HepG2 (cell line): ENCODE data around the gene DCTN1. TPM values are rescaled to one million over a fixed set of nuclear protein-coding genes. Genes with fewer than 3 reads are reported as not detected.

ENCODE experiments used
- AGO1 ChIP-seq: fragments of 200-400 bp; formaldehyde crosslinking; IDR thresholded peaks from 2 replicates; pipeline ENCODE4 v1.6.1; 2017; ENCODE audit warnings: mild to moderate bottlenecking, low read depth, low read length, moderate library complexity; ENCODE audit not compliant: poor library complexity, severe bottlenecking
- BRD4 ChIP-seq: sonication (generic); formaldehyde crosslinking; IDR thresholded peaks from 2 replicates; pipeline ENCODE4 v1.4.0; 2020; ENCODE audit warnings: missing genetic modification reagents
- ETV5 ChIP-seq: IDR thresholded peaks from 2 replicates; pipeline ENCODE4 v1.6.1; 2018; ENCODE audit warnings: missing biosample characterization, missing genetic modification reagents, inconsistent platforms, borderline replicate concordance
- KAT8 ChIP-seq: IDR thresholded peaks from 2 replicates; pipeline ENCODE4 v1.6.1; 2016; ENCODE audit warnings: missing genetic modification reagents, missing compliant biosample characterization
- NFYB ChIP-seq: sonication (generic); formaldehyde crosslinking; IDR thresholded peaks from 2 replicates; pipeline ENCODE4 v1.4.0; 2020; ENCODE audit warnings: missing genetic modification reagents
- NRL ChIP-seq: sonication (generic); formaldehyde crosslinking; IDR thresholded peaks from 2 replicates; pipeline ENCODE4 v1.5.0; 2020; ENCODE audit warnings: missing genetic modification reagents, mild to moderate bottlenecking, moderate library complexity, borderline replicate concordance
- REL ChIP-seq: sonication (generic); formaldehyde crosslinking; conservative IDR thresholded peaks from 2 replicates; pipeline ENCODE4 v1.8.0; 2022; ENCODE audit warnings: mild to moderate bottlenecking, missing genetic modification reagents, moderate library complexity
- SNAI1 ChIP-seq: sonication (generic); formaldehyde crosslinking; IDR thresholded peaks from 2 replicates; pipeline ENCODE4 v1.5.0; 2020; ENCODE audit warnings: mild to moderate bottlenecking, missing genetic modification reagents, borderline replicate concordance
- SNAPC5 ChIP-seq: sonication (generic); formaldehyde crosslinking; IDR thresholded peaks from 2 replicates; pipeline ENCODE4 v1.8.1; 2023; ENCODE audit warnings: mild to moderate bottlenecking, missing genetic modification reagents, borderline replicate concordance
- TEAD3 ChIP-seq: optimal IDR thresholded peaks from 2 replicates; pipeline ENCODE3; 2016; ENCODE audit warnings: borderline replicate concordance
- ZNF264 ChIP-seq: sonication (generic); formaldehyde crosslinking; IDR thresholded peaks from 2 replicates; pipeline ENCODE4 v1.4.0; 2020; ENCODE audit warnings: missing genetic modification reagents
- ZNF292 ChIP-seq: sonication (generic); formaldehyde crosslinking; IDR thresholded peaks from 2 replicates; pipeline ENCODE4 v1.8.1; 2022; ENCODE audit warnings: mild to moderate bottlenecking, low read depth, missing genetic modification reagents, borderline replicate concordance
- ZNF329 ChIP-seq: sonication (generic); formaldehyde crosslinking; IDR thresholded peaks from 2 replicates; pipeline ENCODE4 v1.9.0; 2021; ENCODE audit warnings: low read depth, mild to moderate bottlenecking, missing genetic modification reagents
- ZNF335 ChIP-seq: sonication (generic); formaldehyde crosslinking; IDR thresholded peaks from 2 replicates; pipeline ENCODE4 v1.4.0; 2020; ENCODE audit warnings: missing genetic modification reagents
- ZNF430 ChIP-seq: sonication (generic); formaldehyde crosslinking; IDR thresholded peaks from 2 replicates; pipeline ENCODE4 v1.9.0; 2021; ENCODE audit warnings: mild to moderate bottlenecking, missing genetic modification reagents
- ZNF510 ChIP-seq: sonication (generic); formaldehyde crosslinking; IDR thresholded peaks from 2 replicates; pipeline ENCODE4 v1.4.0; 2020; ENCODE audit warnings: low read depth, mild to moderate bottlenecking, missing genetic modification reagents
- ZNF780A ChIP-seq: sonication (generic); formaldehyde crosslinking; IDR thresholded peaks from 2 replicates; pipeline ENCODE4 v1.8.0; 2022; ENCODE audit warnings: mild to moderate bottlenecking, missing genetic modification reagents, moderate library complexity
- ZNF784 ChIP-seq: sonication (generic); formaldehyde crosslinking; IDR thresholded peaks from 2 replicates; pipeline ENCODE4 v1.5.1; 2020; ENCODE audit warnings: missing genetic modification reagents, mild to moderate bottlenecking, borderline replicate concordance
- ZNF788 ChIP-seq: sonication (generic); formaldehyde crosslinking; IDR thresholded peaks from 2 replicates; pipeline ENCODE4 v1.5.0; 2020; ENCODE audit warnings: mild to moderate bottlenecking, missing genetic modification reagents, borderline replicate concordance
- polyA plus RNA-seq, 8 experiments: library from polyadenylated mRNA; depleted of rRNA in 3 of 8; stranded (reverse) in 7 of 8; unstranded in 1 of 8; fragments of >200 nt; fragmentation: Illumina TruSeq in 4 of 8; extraction: Trizol in 4 of 8; gene quantifications; 2 replicates each; pipeline versions ENCODE4 v1.2.1 to v1.2.3, GENCODE V29; 2011 to 2016; ENCODE audit warnings: low read depth in 4 of 8, missing spikeins in 1 of 8, mixed read lengths in 1 of 8; ENCODE audit not compliant: insufficient read depth in 1 of 8
- total RNA-seq, 5 experiments: library from RNA; depleted of rRNA; stranded (reverse); fragments of >200 nt; fragmentation: Illumina TruSeq; extraction: Trizol; gene quantifications; 2 replicates each; pipeline ENCODE4 v1.2.3, GENCODE V29; 2016; ENCODE audit warnings: low read depth in 1 of 5
- TF ChIP-seq, protein P1 (sequence below), 2 experiments: sonication (generic) in 1 of 2; formaldehyde crosslinking in 1 of 2; IDR thresholded peaks; 2 replicates each; pipeline versions ENCODE4 v1.5.1 to v1.6.1; 2011 to 2020; ENCODE audit warnings: borderline replicate concordance in 1 of 2, low read depth in 1 of 2, low read length in 1 of 2, mild to moderate bottlenecking in 1 of 2, missing genetic modification reagents in 1 of 2, moderate library complexity in 1 of 2
- TF ChIP-seq, protein P2 (sequence below): sonication (generic); formaldehyde crosslinking; IDR thresholded peaks from 2 replicates; pipeline ENCODE4 v1.4.0; 2020; ENCODE audit warnings: missing genetic modification reagents, borderline replicate concordance
- TF ChIP-seq, protein P3 (sequence below): sonication (generic); formaldehyde crosslinking; IDR thresholded peaks from 2 replicates; pipeline ENCODE4 v1.8.0; 2022; ENCODE audit warnings: mild to moderate bottlenecking, missing genetic modification reagents; ENCODE audit not compliant: insufficient replicate concordance

DCTN1 gene
- total and polyA plus RNA-seq, 2 of the 13 experiments (the other 11 are each of a cell fraction or from before 2014, with no cell fraction given) = 73.2 to 122 TPM

DNA sequence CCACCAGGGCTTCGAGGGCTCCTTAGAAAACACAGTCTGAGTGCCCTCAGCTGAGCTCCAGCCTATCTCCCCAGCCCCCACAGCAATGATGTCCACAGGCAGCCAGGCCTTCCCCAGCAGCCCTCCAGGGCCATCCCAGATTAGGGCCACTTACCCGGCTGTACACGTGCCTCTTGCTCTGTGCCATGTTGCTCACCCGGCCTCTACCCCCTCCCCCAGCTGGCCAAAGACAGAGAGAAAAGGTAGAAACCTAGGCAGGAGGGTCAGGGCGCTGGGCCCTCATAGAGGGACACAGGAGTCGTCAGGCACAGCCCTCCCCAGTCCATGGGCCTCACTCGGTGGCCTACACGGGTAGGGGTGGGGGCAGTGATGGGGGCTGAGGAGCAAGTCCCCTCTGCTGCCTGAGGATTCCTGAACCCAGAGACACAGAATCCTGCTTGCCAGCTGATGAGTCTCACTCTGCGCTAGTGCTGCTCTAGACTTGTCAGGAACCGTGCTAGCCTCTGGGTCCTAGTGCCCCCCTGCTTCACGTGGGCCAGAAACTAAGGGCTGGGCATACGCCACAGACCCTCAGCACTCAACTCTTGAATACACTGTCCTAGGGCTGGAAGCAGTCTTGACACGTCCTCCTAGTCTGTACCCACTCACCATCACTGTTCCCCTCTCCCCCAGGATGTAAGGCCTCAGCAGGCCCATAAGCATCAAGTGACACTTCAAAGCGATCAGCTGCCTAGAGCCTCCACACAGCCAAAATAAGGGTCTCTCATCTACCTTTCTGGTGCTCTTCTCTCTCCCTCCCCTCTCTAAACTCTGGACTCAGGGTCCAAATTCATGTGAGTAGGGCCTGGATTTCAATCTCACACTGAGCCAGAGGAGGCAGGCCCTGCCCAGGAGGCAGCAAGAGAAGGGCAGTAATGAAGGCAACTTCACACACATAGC is at the start of gene DCTN1 (continued):
- no peak for TF ChIP-seq ZNF784 (CRISPR knock-in tag)
- TF ChIP-seq REL (CRISPR knock-in tag) = no peak
- no peak for TF ChIP-seq SNAPC5
- TF ChIP-seq ETV5 (CRISPR knock-in tag) = no peak
- TF ChIP-seq ZNF335 (CRISPR knock-in tag) = peak; percentile 85
- TF ChIP-seq, protein P1, sequence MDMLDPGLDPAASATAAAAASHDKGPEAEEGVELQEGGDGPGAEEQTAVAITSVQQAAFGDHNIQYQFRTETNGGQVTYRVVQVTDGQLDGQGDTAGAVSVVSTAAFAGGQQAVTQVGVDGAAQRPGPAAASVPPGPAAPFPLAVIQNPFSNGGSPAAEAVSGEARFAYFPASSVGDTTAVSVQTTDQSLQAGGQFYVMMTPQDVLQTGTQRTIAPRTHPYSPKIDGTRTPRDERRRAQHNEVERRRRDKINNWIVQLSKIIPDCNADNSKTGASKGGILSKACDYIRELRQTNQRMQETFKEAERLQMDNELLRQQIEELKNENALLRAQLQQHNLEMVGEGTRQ (IDR thresholded peaks at IDR 0.05; ENCODE audit: low read depth, low read length) = no peak
- TF ChIP-seq, protein P1 (CRISPR knock-in tag; IDR thresholded peaks at IDR 0.05; ENCODE audit: borderline replicate concordance) = no peak
- TF ChIP-seq ZNF264 (CRISPR knock-in tag) = no peak
- 0 out of 2 replicates have a peak, but pooled peaks have one; percentile 19 for TF ChIP-seq KAT8 (CRISPR knock-in tag)
- TF ChIP-seq ZNF788 = peak; percentile 28; the same call in 1 of the 2 replicates
- TF ChIP-seq ZNF780A (CRISPR knock-in tag) = no peak
- no peak for TF ChIP-seq NRL
- TF ChIP-seq, protein P2, sequence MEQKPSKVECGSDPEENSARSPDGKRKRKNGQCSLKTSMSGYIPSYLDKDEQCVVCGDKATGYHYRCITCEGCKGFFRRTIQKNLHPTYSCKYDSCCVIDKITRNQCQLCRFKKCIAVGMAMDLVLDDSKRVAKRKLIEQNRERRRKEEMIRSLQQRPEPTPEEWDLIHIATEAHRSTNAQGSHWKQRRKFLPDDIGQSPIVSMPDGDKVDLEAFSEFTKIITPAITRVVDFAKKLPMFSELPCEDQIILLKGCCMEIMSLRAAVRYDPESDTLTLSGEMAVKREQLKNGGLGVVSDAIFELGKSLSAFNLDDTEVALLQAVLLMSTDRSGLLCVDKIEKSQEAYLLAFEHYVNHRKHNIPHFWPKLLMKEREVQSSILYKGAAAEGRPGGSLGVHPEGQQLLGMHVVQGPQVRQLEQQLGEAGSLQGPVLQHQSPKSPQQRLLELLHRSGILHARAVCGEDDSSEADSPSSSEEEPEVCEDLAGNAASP (CRISPR knock-in tag) = no peak
- TF ChIP-seq SNAI1 (CRISPR knock-in tag) = no peak
- no peak for TF ChIP-seq ZNF430 (CRISPR knock-in tag)
- no peak for TF ChIP-seq ZNF510 (CRISPR knock-in tag)
- peak; percentile 55 for TF ChIP-seq TEAD3 (CRISPR knock-in tag)
- no peak for TF ChIP-seq NFYB (CRISPR knock-in tag)
- TF ChIP-seq BRD4 (CRISPR knock-in tag) = no peak
- no peak for TF ChIP-seq AGO1
- TF ChIP-seq, protein P3, sequence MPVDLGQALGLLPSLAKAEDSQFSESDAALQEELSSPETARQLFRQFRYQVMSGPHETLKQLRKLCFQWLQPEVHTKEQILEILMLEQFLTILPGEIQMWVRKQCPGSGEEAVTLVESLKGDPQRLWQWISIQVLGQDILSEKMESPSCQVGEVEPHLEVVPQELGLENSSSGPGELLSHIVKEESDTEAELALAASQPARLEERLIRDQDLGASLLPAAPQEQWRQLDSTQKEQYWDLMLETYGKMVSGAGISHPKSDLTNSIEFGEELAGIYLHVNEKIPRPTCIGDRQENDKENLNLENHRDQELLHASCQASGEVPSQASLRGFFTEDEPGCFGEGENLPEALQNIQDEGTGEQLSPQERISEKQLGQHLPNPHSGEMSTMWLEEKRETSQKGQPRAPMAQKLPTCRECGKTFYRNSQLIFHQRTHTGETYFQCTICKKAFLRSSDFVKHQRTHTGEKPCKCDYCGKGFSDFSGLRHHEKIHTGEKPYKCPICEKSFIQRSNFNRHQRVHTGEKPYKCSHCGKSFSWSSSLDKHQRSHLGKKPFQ (CRISPR knock-in tag) = no peak
- peak; percentile 83; the same call in 1 of the 2 replicates for TF ChIP-seq ZNF292 (CRISPR knock-in tag)
- TF ChIP-seq ZNF329 (CRISPR knock-in tag) = no peak
